GM19455 (cell line): ENCODE results near the gene PARD6B.
"Not testable (repeated sequence)": the region's sequence is repeated elsewhere in the genome, so short reads cannot be mapped to it uniquely, and the experiment has no call there.

Experiments
- ATAC-seq: cut with Tn5 transposase; IDR thresholded peaks from one replicate; pipeline ENCODE4 v1.9.1; 2021; ENCODE audit not compliant: unreplicated experiment

The PARD6B gene

GRCh38 chr20:50769551-50770085 is 38.2 kb downstream of the PARD6B start:
- not testable (repeated sequence) for ATAC-seq

- not testable (repeated sequence) for ATAC-seq
Observed at GRCh38 chr20:50771419-50772080, 40.2 kb downstream of the PARD6B start.

- ATAC-seq: no peak
Observed at GRCh38 chr20:50772420-50773185, 41.2 kb downstream of the PARD6B start.

- ATAC-seq: no peak
Observed at GRCh38 chr20:50774515-50774914, 43.1 kb downstream of the PARD6B start.

- no peak for ATAC-seq
Observed at GRCh38 chr20:50776122-50776817, 44.9 kb downstream of the PARD6B start.

- no peak for ATAC-seq
Observed at GRCh38 chr20:50777373-50777772, 46.0 kb downstream of the PARD6B start.

GRCh38 chr20:50778994-50779393 is 47.6 kb downstream of the PARD6B start:
- ATAC-seq: not testable (repeated sequence)

GRCh38 chr20:50783390-50783789 is 52.0 kb downstream of the PARD6B start:
- ATAC-seq: no peak

GRCh38 chr20:50783903-50784302 is 52.5 kb downstream of the PARD6B start:
- no peak for ATAC-seq

- ATAC-seq: no peak
Observed at GRCh38 chr20:50784464-50784863, 53.1 kb downstream of the PARD6B start.

GRCh38 chr20:50786703-50787102 is 55.3 kb downstream of the PARD6B start:
- ATAC-seq: no peak

GRCh38 chr20:50787181-50787580 is 55.8 kb downstream of the PARD6B start:
- no peak for ATAC-seq

- no peak for ATAC-seq
Observed at GRCh38 chr20:50788045-50788991, 56.9 kb downstream of the PARD6B start.

GRCh38 chr20:50789968-50790650 is 58.7 kb downstream of the PARD6B start:
- ATAC-seq: no peak

- peak; percentile 58 for ATAC-seq
Observed at GRCh38 chr20:50790651-50791277, 59.4 kb downstream of the PARD6B start.

GRCh38 chr20:50792708-50793574 is 61.6 kb downstream of the PARD6B start:
- no peak for ATAC-seq

- not testable (repeated sequence) for ATAC-seq
Observed at GRCh38 chr20:50793575-50794016, 62.2 kb downstream of the PARD6B start.

GRCh38 chr20:50794181-50794845 is 62.9 kb downstream of the PARD6B start:
- peak; percentile 4 for ATAC-seq
